HG02759 (cell line): ENCODE data around the gene DNAH14.
A peak's percentile ranks its signal among the peaks of the same experiment; 100 is the strongest.

Source experiments
- ATAC-seq: cut with Tn5 transposase; IDR thresholded peaks from one replicate; pipeline ENCODE4 v1.9.1; 2021; ENCODE audit warnings: mild to moderate bottlenecking, moderate library complexity; ENCODE audit not compliant: unreplicated experiment

Gene DNAH14

DNA sequence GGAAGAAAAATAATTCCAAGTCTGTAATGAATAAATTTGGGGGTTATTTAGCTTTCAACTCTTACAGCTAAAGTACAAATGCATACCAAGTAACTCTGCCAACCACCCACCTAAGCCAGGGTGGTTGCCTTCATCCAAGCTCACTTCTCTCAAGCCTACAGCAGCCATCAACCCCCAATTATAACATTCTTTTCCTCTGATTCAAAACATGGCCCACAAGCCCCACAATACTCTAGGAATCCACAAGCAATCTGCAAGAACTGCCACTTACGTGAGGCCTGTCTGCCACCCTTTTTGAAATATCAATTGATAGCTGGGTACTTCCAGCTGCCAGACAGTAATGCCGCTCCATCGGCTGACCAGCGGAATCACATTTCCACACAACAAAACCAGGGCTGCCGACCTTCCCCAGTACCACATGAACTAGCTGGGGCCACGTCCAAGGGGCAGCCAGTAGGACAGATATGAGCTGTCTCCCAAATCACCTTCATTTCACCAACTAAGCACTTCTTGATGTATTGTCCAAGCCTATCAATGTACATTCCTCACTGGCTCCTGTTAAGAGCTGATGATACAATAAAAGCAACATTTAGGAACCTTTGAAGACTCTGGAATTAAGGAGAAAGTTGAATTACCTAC lies 495.2 kb downstream of the DNAH14 start:
- no peak for ATAC-seq

DNA sequence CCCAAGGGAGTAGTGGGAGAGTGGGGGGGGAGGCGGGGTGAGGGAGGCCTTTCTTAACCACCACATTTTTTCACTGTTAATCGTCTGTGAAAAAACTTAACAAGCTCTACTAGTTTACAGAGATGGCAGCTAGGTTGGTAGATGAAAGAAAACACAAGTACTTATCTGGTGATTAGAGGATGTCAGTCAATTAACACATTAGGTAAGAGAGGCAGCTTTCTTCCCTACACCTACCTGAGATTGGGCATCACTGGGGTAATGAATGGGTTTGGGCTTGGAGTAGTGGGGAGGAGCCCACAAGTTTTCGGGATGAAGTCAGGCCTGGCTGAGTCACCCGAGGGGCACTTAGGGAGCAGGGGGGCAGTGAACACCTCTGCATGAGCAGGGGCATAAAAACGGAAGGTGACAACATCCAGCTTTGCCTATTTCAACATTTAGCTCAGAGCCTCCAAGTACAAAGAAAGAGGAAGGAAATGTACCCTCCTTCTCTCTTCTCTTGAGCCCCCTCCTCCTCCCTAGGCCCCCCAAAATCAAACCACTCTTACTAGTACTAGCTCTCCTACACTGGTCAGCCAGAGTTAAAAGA lies 495.8 kb downstream of the DNAH14 start:
- no peak for ATAC-seq

GRCh38 chr1:225426395-225427234 lies 497.1 kb downstream of the DNAH14 start:
- peak; percentile 11 for ATAC-seq

- peak; percentile 43 for ATAC-seq
Measured at GRCh38 chr1:225427235-225428067, 498.0 kb downstream of the DNAH14 start, which contains the start of gene LBR. TSS of gene LBR (minus strand) at chr1:225428038. CDS start at chr1:225424075, 3,963 bp downstream.

DNA sequence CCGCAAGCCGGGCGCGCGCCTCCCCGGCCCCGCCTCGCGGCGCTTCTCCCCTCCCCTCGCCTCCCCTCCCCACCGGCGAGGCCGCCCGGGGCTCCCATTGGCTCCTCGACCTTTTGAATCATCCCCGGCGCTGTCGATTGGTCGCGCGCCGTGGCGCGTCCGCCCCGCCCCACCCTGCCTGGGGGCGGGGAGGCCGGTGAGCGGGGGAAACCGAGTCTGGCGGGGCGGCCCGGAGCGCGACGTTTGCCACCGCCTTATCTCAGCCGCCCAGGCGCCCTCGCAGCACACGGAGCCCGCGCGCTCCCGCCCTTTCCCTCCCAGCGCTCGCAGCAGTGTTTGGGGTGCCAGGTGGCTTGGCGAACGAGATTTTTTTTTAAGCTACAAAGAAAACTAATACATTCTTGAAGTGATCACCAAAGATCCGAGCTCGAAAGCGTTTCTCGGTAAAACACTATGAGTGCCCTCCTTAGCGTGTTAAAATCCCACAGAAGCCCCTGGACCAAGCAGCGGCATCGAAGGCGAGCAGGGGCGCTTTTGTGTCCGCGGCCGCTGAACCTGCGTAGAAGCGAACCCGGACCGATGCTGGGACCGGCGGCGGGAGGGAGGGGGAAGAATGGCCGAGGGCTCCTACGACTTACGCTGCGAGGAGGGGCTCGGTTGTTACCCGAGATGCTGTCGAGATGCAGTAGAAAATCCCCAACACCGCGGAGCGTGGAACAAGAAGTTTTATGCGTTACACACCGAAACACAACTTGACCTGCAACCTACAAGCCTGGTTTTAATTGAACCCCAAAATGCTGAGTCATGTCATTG lies 498.8 kb downstream of the DNAH14 start:
- ATAC-seq, result peak; percentile 92

GRCh38 chr1:225428881-225429455 lies 499.5 kb downstream of the DNAH14 start:
- no peak for ATAC-seq

GRCh38 chr1:225430301-225430700 lies 500.8 kb downstream of the DNAH14 start:
- no peak for ATAC-seq

DNA sequence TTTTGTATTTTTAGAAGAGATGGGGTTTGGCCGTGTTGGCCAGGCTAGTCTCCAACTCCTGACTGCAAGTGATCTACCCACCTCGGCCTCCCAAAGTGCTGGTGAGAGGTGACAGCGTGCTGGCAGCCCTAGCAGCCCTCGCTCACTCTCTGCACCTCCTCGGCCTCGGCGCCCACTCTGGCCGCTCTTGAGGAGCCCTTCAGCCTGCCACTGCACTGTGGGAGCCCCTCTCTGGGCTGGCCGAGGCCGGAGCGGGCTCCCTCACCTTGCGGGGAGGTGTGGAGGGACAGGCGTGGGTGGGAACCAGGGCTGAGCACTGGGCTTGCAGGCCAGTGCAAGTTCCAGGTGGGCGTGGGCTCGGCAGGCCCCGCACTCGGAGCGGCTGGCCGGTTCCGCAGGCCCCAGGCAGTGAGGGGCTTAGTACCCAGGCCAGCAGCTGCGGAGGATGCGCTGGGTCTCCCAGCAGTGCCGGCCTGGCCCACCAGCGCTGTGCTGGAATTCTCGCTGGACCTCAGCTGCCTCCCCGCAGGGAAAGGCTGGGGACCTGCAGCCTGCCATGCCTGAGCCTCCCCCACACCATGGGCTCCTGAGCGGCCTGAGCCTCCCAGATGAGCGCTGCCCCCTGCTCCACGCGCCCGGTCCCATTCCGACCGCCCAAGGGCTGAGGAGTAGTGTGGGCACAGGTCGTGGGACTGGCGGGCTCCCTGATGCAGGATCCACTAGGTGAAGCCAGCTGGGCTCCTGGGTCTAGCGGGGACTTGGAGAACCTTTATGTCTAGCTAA lies 501.8 kb downstream of the DNAH14 start:
- ATAC-seq, result no peak

- ATAC-seq, result no peak
Measured at GRCh38 chr1:225434046-225434445, 504.6 kb downstream of the DNAH14 start.

DNA sequence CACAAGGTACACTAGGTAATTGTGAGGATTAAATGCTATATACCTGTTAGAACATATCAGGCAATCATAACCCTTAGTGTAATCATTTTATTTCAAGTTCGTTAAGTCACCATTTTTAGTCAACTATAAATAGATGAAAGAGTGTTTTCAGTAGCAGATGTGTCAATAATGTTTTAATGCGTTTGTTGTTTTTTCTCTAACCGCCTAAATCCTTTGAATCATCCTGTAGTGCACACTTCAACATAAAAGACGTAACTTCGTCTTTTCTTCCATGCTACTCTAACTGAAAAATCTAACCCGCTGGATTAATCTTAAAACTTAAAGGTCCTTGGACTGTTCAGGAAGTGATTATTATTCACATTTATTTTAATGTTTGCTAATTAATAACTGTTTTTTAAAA lies 505.6 kb downstream of the DNAH14 start:
- ATAC-seq, result no peak

- peak; percentile 23 for ATAC-seq
Measured at GRCh38 chr1:225435487-225435886, 506.0 kb downstream of the DNAH14 start.

- peak; percentile 78 for ATAC-seq
Measured at GRCh38 chr1:225435957-225436392, 506.5 kb downstream of the DNAH14 start.

- ATAC-seq, result no peak
Measured at GRCh38 chr1:225437710-225438437, 508.4 kb downstream of the DNAH14 start.

- no peak for ATAC-seq
Measured at GRCh38 chr1:225440380-225441221, 511.1 kb downstream of the DNAH14 start.

- peak; percentile 29 for ATAC-seq
Measured at GRCh38 chr1:225441314-225442122, 512.0 kb downstream of the DNAH14 start.

DNA sequence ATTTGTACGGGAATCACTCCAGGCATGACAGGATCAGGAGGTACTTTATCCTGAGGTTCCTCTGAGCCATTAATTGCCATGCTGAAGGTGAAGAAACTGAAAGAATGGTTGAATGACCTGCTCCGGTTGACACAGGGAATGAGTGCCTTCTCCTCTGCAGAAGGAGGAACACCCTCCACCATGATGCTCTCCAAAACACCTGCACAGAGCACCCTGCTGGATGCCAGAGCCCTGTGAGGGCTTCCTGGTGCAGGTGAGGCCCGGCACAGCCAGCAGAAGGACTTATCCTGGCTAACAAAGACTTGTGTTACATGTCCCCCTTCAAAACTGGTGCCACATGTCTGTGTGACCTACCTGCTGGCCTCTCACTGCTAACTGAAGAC lies 512.6 kb downstream of the DNAH14 start:
- ATAC-seq, result no peak
